Measurements from ENCODE around the gene CADPS2.

- TF ChIP-seq CTCF (IDR thresholded peaks at IDR 0.05) (no peak), CREB1 (CRISPR knock-in tag; IDR thresholded peaks at IDR 0.05) (no peak), USF1 (CRISPR knock-in tag; IDR thresholded peaks at IDR 0.05) (no peak), TCF7 (CRISPR knock-in tag; IDR thresholded peaks at IDR 0.05; ENCODE audit: low read depth) (no peak), IRF2 (CRISPR knock-in tag; IDR thresholded peaks at IDR 0.05; ENCODE audit: borderline replicate concordance, low read depth) (no peak), USF2 (CRISPR knock-in tag; IDR thresholded peaks at IDR 0.05) (no peak), E2F1 (CRISPR knock-in tag; IDR thresholded peaks at IDR 0.05) (no peak), ZNF416 (CRISPR knock-in tag; IDR thresholded peaks at IDR 0.05) (no peak), ZNF396 (CRISPR knock-in tag; IDR thresholded peaks at IDR 0.05; ENCODE audit: borderline replicate concordance) (no peak), ZNF232 (CRISPR knock-in tag; IDR thresholded peaks at IDR 0.05) (no peak), TP53 (CRISPR knock-in tag; IDR thresholded peaks at IDR 0.05) (no peak)
These were observed 545.8 kb downstream of the CADPS2 start for GRCh38 chr7:122340427-122340826.

All from WTC11 (cell line).